ENCODE data around the gene CDH2.

CDH2 gene

GRCh38 chr18:28080876-28081300 lies 96.0 kb downstream of the CDH2 start:
- DNase-seq = no peak

GRCh38 chr18:28079883-28080282 lies 97.0 kb downstream of the CDH2 start:
- DNase-seq = no peak

- DNase-seq = no peak
These were observed 98.1 kb downstream of the CDH2 start for GRCh38 chr18:28078849-28079248.

- DNase-seq = no peak
These were observed 98.6 kb downstream of the CDH2 start for GRCh38 chr18:28078298-28078697.

GRCh38 chr18:28075501-28075900 lies 101.4 kb downstream of the CDH2 start:
- DNase-seq = no peak

GRCh38 chr18:28074076-28074475 lies 102.9 kb downstream of the CDH2 start:
- DNase-seq = no peak

- DNase-seq = no peak
These were observed 103.3 kb downstream of the CDH2 start for GRCh38 chr18:28073658-28074057.

- DNase-seq = no peak
These were observed 105.7 kb downstream of the CDH2 start for GRCh38 chr18:28071199-28071598.

GRCh38 chr18:28068207-28068606 lies 108.7 kb downstream of the CDH2 start:
- no peak for DNase-seq

- no peak for DNase-seq
These were observed 109.6 kb downstream of the CDH2 start for GRCh38 chr18:28067346-28067745.

GRCh38 chr18:28065793-28066186 lies 111.1 kb downstream of the CDH2 start:
- no peak for DNase-seq

- DNase-seq = no peak
These were observed 111.7 kb downstream of the CDH2 start for GRCh38 chr18:28065031-28065792.

GRCh38 chr18:28063926-28064325 lies 113.0 kb downstream of the CDH2 start:
- DNase-seq = no peak

- DNase-seq = no peak
These were observed 113.6 kb downstream of the CDH2 start for GRCh38 chr18:28063271-28063761.

GRCh38 chr18:28062443-28062842 lies 114.5 kb downstream of the CDH2 start:
- no peak for DNase-seq

GRCh38 chr18:28059861-28060260 lies 117.1 kb downstream of the CDH2 start:
- no peak for DNase-seq

- no peak for DNase-seq
These were observed 126.4 kb downstream of the CDH2 start for GRCh38 chr18:28050545-28050944.

- no peak for DNase-seq
These were observed 128.3 kb downstream of the CDH2 start for GRCh38 chr18:28048612-28049011.

GRCh38 chr18:28045880-28046279 lies 131.1 kb downstream of the CDH2 start:
- no peak for DNase-seq

GRCh38 chr18:28045176-28045810 lies 131.6 kb downstream of the CDH2 start:
- no peak for DNase-seq

- DNase-seq = no peak
These were observed 132.9 kb downstream of the CDH2 start for GRCh38 chr18:28044036-28044435.

GRCh38 chr18:28043631-28044030 lies 133.3 kb downstream of the CDH2 start:
- DNase-seq = no peak

GRCh38 chr18:28041366-28041765 lies 135.6 kb downstream of the CDH2 start:
- no peak for DNase-seq

GRCh38 chr18:28040716-28041115 lies 136.2 kb downstream of the CDH2 start:
- DNase-seq = no peak

Data from effector CD8-positive, alpha-beta T cell (primary cell).